HepG2 (cell line): ENCODE results near the gene TCAP. TPM values are rescaled to one million over a fixed set of nuclear protein-coding genes. Genes with fewer than 3 reads are reported as not detected.
A peak's percentile ranks its signal among the peaks of the same experiment; 100 is the strongest.

Source experiments
- AHR ChIP-seq: IDR thresholded peaks from 2 replicates; pipeline ENCODE4 v1.6.1; 2018; ENCODE audit warnings: missing genetic modification reagents, missing compliant biosample characterization
- EZH2 ChIP-seq: conservative IDR thresholded peaks from 2 replicates; pipeline ENCODE4 v1.6.1; 2012; ENCODE audit warnings: mild to moderate bottlenecking, low read depth, low read length, moderate library complexity
- GFI1 ChIP-seq: sonication (generic); formaldehyde crosslinking; IDR thresholded peaks from 2 replicates; pipeline ENCODE4 v1.5.0; 2020; ENCODE audit warnings: missing genetic modification reagents, mild to moderate bottlenecking, borderline replicate concordance
- JARID2 ChIP-seq: sonication (generic); formaldehyde crosslinking; IDR thresholded peaks from 2 replicates; pipeline ENCODE4 v1.8.1; 2023; ENCODE audit warnings: missing genetic modification reagents, inconsistent platforms; ENCODE audit not compliant: insufficient replicate concordance
- JUNB ChIP-seq: sonication (generic); formaldehyde crosslinking; IDR thresholded peaks from 2 replicates; pipeline ENCODE4 v1.8.0; 2022; ENCODE audit warnings: missing genetic modification reagents, mild to moderate bottlenecking, borderline replicate concordance
- KDM2A ChIP-seq: sonication (generic); formaldehyde crosslinking; IDR thresholded peaks from 2 replicates; pipeline ENCODE4 v1.4.0; 2020; ENCODE audit warnings: low read depth, missing genetic modification reagents, borderline replicate concordance
- KLF16 ChIP-seq, 2 experiments: sonication (generic) in 1 of 2; formaldehyde crosslinking in 1 of 2; IDR thresholded peaks; 2 replicates each; pipeline versions ENCODE4 v1.6.1 to v1.8.0; 2016 to 2023; ENCODE audit warnings: missing genetic modification reagents in 2 of 2, missing compliant biosample characterization in 1 of 2
- PHF8 ChIP-seq: sonication (generic); formaldehyde crosslinking; IDR thresholded peaks from 2 replicates; pipeline ENCODE4 v1.5.0; 2020; ENCODE audit warnings: missing genetic modification reagents
- RBFOX2 ChIP-seq: fragments of 200-400 bp; formaldehyde crosslinking; IDR thresholded peaks from 2 replicates; pipeline ENCODE4 v1.6.1; 2017; ENCODE audit warnings: low read depth, mild to moderate bottlenecking, low read length
- RFXAP ChIP-seq: sonication (generic); formaldehyde crosslinking; IDR thresholded peaks from 2 replicates; pipeline ENCODE4 v1.4.0; 2020; ENCODE audit warnings: missing genetic modification reagents, borderline replicate concordance
- SAP130 ChIP-seq: IDR thresholded peaks from 2 replicates; pipeline ENCODE4 v1.6.1; 2016; ENCODE audit warnings: low read depth
- YEATS2 ChIP-seq: sonication (generic); formaldehyde crosslinking; IDR thresholded peaks from 2 replicates; pipeline ENCODE4 v1.4.0; 2020; ENCODE audit warnings: missing genetic modification reagents, borderline replicate concordance
- ZNF160 ChIP-seq: sonication (generic); formaldehyde crosslinking; IDR thresholded peaks from 2 replicates; pipeline ENCODE4 v1.8.0; 2022; ENCODE audit warnings: mild to moderate bottlenecking, inconsistent platforms, missing genetic modification reagents
- ZNF44 ChIP-seq: sonication (generic); formaldehyde crosslinking; IDR thresholded peaks from 2 replicates; pipeline ENCODE4 v1.5.1; 2020; ENCODE audit warnings: mild to moderate bottlenecking, missing genetic modification reagents
- ZNF501 ChIP-seq: sonication (generic); formaldehyde crosslinking; IDR thresholded peaks from 2 replicates; pipeline ENCODE4 v1.5.1; 2020; ENCODE audit warnings: mild to moderate bottlenecking, moderate library complexity, missing genetic modification reagents
- ZNF652 ChIP-seq: IDR thresholded peaks from 2 replicates; pipeline ENCODE4 v1.6.1; 2016; ENCODE audit warnings: low read depth, borderline replicate concordance
- ZNF761 ChIP-seq: sonication (generic); formaldehyde crosslinking; conservative IDR thresholded peaks from 2 replicates; pipeline ENCODE4 v1.4.0; 2020; ENCODE audit warnings: mild to moderate bottlenecking, missing genetic modification reagents
- polyA plus RNA-seq, 8 experiments: library from polyadenylated mRNA; depleted of rRNA in 3 of 8; stranded (reverse) in 7 of 8; unstranded in 1 of 8; fragments of >200 nt; fragmentation: Illumina TruSeq in 4 of 8; extraction: Trizol in 4 of 8; gene quantifications; 2 replicates each; pipeline versions ENCODE4 v1.2.1 to v1.2.3, GENCODE V29; 2011 to 2016; ENCODE audit warnings: low read depth in 4 of 8, missing spikeins in 1 of 8, mixed read lengths in 1 of 8; ENCODE audit not compliant: insufficient read depth in 1 of 8
- total RNA-seq, 5 experiments: library from RNA; depleted of rRNA; stranded (reverse); fragments of >200 nt; fragmentation: Illumina TruSeq; extraction: Trizol; gene quantifications; 2 replicates each; pipeline ENCODE4 v1.2.3, GENCODE V29; 2016; ENCODE audit warnings: low read depth in 1 of 5
- TF ChIP-seq, protein P1 (sequence below): sonication (generic); formaldehyde crosslinking; IDR thresholded peaks from 2 replicates; pipeline ENCODE4 v1.4.0; 2020; ENCODE audit warnings: missing genetic modification reagents, borderline replicate concordance
- TF ChIP-seq, protein P2 (sequence below): sonication (generic); formaldehyde crosslinking; conservative IDR thresholded peaks from 2 replicates; pipeline ENCODE4 v1.4.0; 2020; ENCODE audit warnings: missing genetic modification reagents
- TF ChIP-seq, protein P3 (sequence below): sonication (generic); formaldehyde crosslinking; IDR thresholded peaks from 2 replicates; pipeline ENCODE4 v1.4.0; 2020; ENCODE audit warnings: missing genetic modification reagents, low read depth, mild to moderate bottlenecking, borderline replicate concordance
- TF ChIP-seq, protein P4 (sequence below): sonication (generic); formaldehyde crosslinking; IDR thresholded peaks from 2 replicates; pipeline ENCODE4 v1.4.0; 2020; ENCODE audit warnings: missing genetic modification reagents

TCAP gene
- total and polyA plus RNA-seq, 2 of the 13 experiments (the other 11 are each of a cell fraction or from before 2014, with no cell fraction given), result 0.24 to 0.65 TPM

DNA sequence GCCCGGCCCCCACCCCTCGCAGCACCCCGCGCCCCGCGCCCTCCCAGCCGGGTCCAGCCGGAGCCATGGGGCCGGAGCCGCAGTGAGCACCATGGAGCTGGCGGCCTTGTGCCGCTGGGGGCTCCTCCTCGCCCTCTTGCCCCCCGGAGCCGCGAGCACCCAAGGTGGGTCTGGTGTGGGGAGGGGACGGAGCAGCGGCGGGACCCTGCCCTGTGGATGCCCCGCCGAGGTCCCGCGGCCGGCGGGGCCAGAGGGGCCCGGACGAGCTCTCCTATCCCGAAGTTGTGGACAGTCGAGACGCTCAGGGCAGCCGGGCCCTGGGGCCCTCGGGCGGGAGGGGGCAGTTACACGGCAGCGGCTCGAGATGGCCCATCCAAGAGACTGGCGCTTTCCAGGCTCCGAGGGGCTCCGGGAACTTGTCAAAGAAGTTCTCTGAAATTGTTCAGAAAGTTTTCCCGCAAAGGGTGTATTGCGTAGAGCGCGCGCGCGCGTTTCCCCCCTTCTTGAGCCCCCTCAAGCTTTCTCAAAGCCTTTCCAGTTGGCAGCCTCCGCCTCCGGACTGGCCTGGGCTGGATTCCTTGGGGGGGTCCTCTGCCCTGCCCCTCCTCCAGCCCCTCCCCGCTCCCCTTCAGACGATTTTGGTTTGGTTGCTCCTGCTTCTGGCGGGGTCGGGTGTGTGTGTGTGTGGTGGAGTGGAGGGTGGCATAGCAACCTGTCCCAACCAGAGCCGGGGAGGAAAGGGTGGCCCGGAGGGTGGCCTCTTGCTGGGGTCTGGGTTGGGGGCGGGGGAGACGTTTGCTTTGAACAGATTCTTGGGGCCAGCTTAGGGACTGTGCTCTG lies 35.2 kb downstream of the TCAP start (continued):
- TF ChIP-seq, protein P1, sequence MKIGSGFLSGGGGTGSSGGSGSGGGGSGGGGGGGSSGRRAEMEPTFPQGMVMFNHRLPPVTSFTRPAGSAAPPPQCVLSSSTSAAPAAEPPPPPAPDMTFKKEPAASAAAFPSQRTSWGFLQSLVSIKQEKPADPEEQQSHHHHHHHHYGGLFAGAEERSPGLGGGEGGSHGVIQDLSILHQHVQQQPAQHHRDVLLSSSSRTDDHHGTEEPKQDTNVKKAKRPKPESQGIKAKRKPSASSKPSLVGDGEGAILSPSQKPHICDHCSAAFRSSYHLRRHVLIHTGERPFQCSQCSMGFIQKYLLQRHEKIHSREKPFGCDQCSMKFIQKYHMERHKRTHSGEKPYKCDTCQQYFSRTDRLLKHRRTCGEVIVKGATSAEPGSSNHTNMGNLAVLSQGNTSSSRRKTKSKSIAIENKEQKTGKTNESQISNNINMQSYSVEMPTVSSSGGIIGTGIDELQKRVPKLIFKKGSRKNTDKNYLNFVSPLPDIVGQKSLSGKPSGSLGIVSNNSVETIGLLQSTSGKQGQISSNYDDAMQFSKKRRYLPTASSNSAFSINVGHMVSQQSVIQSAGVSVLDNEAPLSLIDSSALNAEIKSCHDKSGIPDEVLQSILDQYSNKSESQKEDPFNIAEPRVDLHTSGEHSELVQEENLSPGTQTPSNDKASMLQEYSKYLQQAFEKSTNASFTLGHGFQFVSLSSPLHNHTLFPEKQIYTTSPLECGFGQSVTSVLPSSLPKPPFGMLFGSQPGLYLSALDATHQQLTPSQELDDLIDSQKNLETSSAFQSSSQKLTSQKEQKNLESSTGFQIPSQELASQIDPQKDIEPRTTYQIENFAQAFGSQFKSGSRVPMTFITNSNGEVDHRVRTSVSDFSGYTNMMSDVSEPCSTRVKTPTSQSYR (CRISPR knock-in tag), result peak; percentile 22; the same call in 1 of the 2 replicates
- no peak for TF ChIP-seq ZNF761 (CRISPR knock-in tag)
- peak; percentile 60; the same call in 1 of the 2 replicates for TF ChIP-seq ZNF160
- peak; percentile 2 for TF ChIP-seq SAP130
- TF ChIP-seq, protein P2, sequence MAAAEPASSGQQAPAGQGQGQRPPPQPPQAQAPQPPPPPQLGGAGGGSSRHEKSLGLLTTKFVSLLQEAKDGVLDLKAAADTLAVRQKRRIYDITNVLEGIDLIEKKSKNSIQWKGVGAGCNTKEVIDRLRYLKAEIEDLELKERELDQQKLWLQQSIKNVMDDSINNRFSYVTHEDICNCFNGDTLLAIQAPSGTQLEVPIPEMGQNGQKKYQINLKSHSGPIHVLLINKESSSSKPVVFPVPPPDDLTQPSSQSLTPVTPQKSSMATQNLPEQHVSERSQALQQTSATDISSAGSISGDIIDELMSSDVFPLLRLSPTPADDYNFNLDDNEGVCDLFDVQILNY, result no peak
- 0 out of 2 replicates have a peak, but pooled peaks have one; percentile 2 for TF ChIP-seq AHR
- TF ChIP-seq, protein P3, sequence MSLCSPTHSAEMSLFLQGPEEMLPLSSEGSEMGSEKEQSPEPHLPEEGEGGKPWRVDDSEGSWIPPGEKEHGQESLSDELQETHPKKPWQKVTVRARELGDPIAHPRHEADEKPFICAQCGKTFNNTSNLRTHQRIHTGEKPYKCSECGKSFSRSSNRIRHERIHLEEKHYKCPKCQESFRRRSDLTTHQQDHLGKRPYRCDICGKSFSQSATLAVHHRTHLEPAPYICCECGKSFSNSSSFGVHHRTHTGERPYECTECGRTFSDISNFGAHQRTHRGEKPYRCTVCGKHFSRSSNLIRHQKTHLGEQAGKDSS, result peak; percentile 38; the same call in 1 of the 2 replicates
- no peak for TF ChIP-seq ZNF501 (CRISPR knock-in tag)
- no peak for TF ChIP-seq JARID2
- TF ChIP-seq, protein P4, sequence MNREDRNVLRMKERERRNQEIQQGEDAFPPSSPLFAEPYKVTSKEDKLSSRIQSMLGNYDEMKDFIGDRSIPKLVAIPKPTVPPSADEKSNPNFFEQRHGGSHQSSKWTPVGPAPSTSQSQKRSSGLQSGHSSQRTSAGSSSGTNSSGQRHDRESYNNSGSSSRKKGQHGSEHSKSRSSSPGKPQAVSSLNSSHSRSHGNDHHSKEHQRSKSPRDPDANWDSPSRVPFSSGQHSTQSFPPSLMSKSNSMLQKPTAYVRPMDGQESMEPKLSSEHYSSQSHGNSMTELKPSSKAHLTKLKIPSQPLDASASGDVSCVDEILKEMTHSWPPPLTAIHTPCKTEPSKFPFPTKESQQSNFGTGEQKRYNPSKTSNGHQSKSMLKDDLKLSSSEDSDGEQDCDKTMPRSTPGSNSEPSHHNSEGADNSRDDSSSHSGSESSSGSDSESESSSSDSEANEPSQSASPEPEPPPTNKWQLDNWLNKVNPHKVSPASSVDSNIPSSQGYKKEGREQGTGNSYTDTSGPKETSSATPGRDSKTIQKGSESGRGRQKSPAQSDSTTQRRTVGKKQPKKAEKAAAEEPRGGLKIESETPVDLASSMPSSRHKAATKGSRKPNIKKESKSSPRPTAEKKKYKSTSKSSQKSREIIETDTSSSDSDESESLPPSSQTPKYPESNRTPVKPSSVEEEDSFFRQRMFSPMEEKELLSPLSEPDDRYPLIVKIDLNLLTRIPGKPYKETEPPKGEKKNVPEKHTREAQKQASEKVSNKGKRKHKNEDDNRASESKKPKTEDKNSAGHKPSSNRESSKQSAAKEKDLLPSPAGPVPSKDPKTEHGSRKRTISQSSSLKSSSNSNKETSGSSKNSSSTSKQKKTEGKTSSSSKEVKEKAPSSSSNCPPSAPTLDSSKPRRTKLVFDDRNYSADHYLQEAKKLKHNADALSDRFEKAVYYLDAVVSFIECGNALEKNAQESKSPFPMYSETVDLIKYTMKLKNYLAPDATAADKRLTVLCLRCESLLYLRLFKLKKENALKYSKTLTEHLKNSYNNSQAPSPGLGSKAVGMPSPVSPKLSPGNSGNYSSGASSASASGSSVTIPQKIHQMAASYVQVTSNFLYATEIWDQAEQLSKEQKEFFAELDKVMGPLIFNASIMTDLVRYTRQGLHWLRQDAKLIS (CRISPR knock-in tag), result no peak
- peak; percentile 37; the same call in 1 of the 2 replicates for TF ChIP-seq YEATS2 (CRISPR knock-in tag)
- TF ChIP-seq KLF16 (CRISPR knock-in tag; IDR thresholded peaks at IDR 0.05), result 0 out of 4 replicates have a peak, but pooled peaks of 1 of the 2 experiments have one; percentile 35
- TF ChIP-seq RBFOX2, result peak; percentile 83
- TF ChIP-seq ZNF652, result peak; percentile 93
- no peak for TF ChIP-seq ZNF44 (CRISPR knock-in tag)
- TF ChIP-seq KDM2A, result peak; percentile 87
- TF ChIP-seq EZH2, result no peak
- peak; percentile 79; the same call in 1 of the 2 replicates for TF ChIP-seq GFI1 (CRISPR knock-in tag)
- TF ChIP-seq PHF8 (CRISPR knock-in tag), result peak; percentile 76
- TF ChIP-seq JUNB (CRISPR knock-in tag), result no peak
- TF ChIP-seq RFXAP (CRISPR knock-in tag), result no peak
